H1 (cell line): ENCODE results near the gene PLPPR2. TPM values are rescaled to one million over a fixed set of nuclear protein-coding genes. Genes with fewer than 3 reads are reported as not detected.

Experiments used
- CTCF ChIA-PET: fragments of 300-600 bp; sonication (Branson Sonifier 250); formaldehyde crosslinking; loops from one replicate; lab custom pipeline; 2021; ENCODE audit not compliant: partially characterized antibody; lab: Charles Lee
- POLR2A ChIA-PET: fragments of 300-600 bp; sonication (Branson Sonifier 250); formaldehyde crosslinking; loops from one replicate; lab custom pipeline; 2021; ENCODE audit warnings: inconsistent platforms; ENCODE audit not compliant: partially characterized antibody; lab: Charles Lee
- DNase-seq, 2 experiments: peaks; one replicate each; pipeline versions ENCODE4 v3.0.0 to v3.0.0-alpha.2; 2010 to 2022; ENCODE audit warnings: low spot score in 2 of 2, low read depth in 1 of 2, mixed read lengths in 1 of 2
- FAIRE-seq: peaks from 2 replicates; lab custom pipeline; 2011; peaks lifted over from hg19 to GRCh38; lab: Jason Lieb, UNC
- H2AFZ ChIP-seq: 2 replicates; pipeline ENCODE4 v1.8.1; 2012; ENCODE audit warnings: low read length, inconsistent platforms
- H2AK5ac ChIP-seq: 2 replicates; pipeline ENCODE4 v1.6.1; 2013; ENCODE audit warnings: low read depth, low read length
- H2BK120ac ChIP-seq: replicated peaks from 2 replicates; pipeline ENCODE3; 2013; ENCODE audit warnings: low read depth, low read length, inconsistent platforms
- H2BK12ac ChIP-seq: 2 replicates; pipeline ENCODE4 v1.6.1; 2013; ENCODE audit warnings: low read depth, low read length
- H2BK15ac ChIP-seq: 2 replicates; pipeline ENCODE4 v1.6.1; 2013; ENCODE audit warnings: low read length
- H2BK20ac ChIP-seq: 2 replicates; pipeline ENCODE4 v1.6.1; 2013; ENCODE audit warnings: low read length
- H2BK5ac ChIP-seq: 2 replicates; pipeline ENCODE4 v1.6.1; 2013; ENCODE audit warnings: low read depth, low read length
- H3K14ac ChIP-seq: 2 replicates; pipeline ENCODE4 v1.6.1; 2013; ENCODE audit warnings: inconsistent platforms; ENCODE audit not compliant: insufficient read length
- H3K18ac ChIP-seq: 2 replicates; pipeline ENCODE4 v1.6.1; 2013; ENCODE audit warnings: low read length; ENCODE audit errors: extremely low read depth
- H3K23ac ChIP-seq: 2 replicates; pipeline ENCODE4 v1.6.1; 2013; ENCODE audit warnings: inconsistent platforms; ENCODE audit not compliant: insufficient read length
- H3K23me2 ChIP-seq: 2 replicates; pipeline ENCODE4 v1.6.1; 2013; ENCODE audit warnings: low read depth, low read length
- H3K27ac ChIP-seq: 2 replicates; pipeline ENCODE4 v1.6.1; 2011; ENCODE audit warnings: low read depth, low read length, inconsistent platforms
- H3K27me3 ChIP-seq, 4 experiments: replicated peaks in 1 of 4; 1 replicate in 1 of 4; 2 replicates in 3 of 4; pipeline versions ENCODE4 v1.6.1 to v1.8.1; 2011 to 2013; ENCODE audit warnings: low read length in 3 of 4, mild to moderate bottlenecking in 3 of 4, inconsistent platforms in 2 of 4, mixed read lengths in 2 of 4, moderate library complexity in 1 of 4; ENCODE audit not compliant: control insufficient read depth in 3 of 4, insufficient read depth in 3 of 4; ENCODE audit errors: extremely low read depth in 1 of 4
- H3K36me3 ChIP-seq, 4 experiments: 2 replicates each; pipeline versions ENCODE4 v1.6.1 to v1.8.1; 2011 to 2013; ENCODE audit warnings: mild to moderate bottlenecking in 4 of 4, low read length in 3 of 4, moderate library complexity in 2 of 4, control low read depth in 1 of 4, inconsistent platforms in 1 of 4; ENCODE audit not compliant: insufficient read depth in 4 of 4, control insufficient read depth in 2 of 4
- H3K4ac ChIP-seq: replicated peaks from 2 replicates; pipeline ENCODE3; 2013; ENCODE audit warnings: low read length, low read depth, mixed read lengths, inconsistent platforms; ENCODE audit not compliant: insufficient read length
- H3K4me1 ChIP-seq, 4 experiments: replicated peaks in 1 of 4; 1 replicate in 1 of 4; 2 replicates in 3 of 4; pipeline versions ENCODE4 v1.6.1 to v1.8.1; 2011 to 2013; ENCODE audit warnings: low read length in 3 of 4, inconsistent platforms in 2 of 4, mixed read lengths in 1 of 4; ENCODE audit not compliant: insufficient read depth in 4 of 4, control insufficient read depth in 3 of 4
- H3K4me2 ChIP-seq, 2 experiments: 2 replicates each; pipeline versions ENCODE4 v1.6.1 to v1.8.1; 2011 to 2013; ENCODE audit warnings: low read depth in 2 of 2, low read length in 2 of 2, control low read depth in 1 of 2, inconsistent platforms in 1 of 2, mild to moderate bottlenecking in 1 of 2; ENCODE audit not compliant: insufficient read depth in 1 of 2
- H3K4me3 ChIP-seq, 4 experiments: fragments of 200-600, 300-600 bp in 1 of 4; sonication (generic), shearing (Covaris generic), sonication (Bioruptor Twin) in 1 of 4; 2 replicates each; pipeline versions ENCODE4 v1.5.1 to v1.8.1; 2011 to 2016; ENCODE audit warnings: low read length in 4 of 4, low read depth in 3 of 4, control low read depth in 2 of 4, inconsistent platforms in 2 of 4, mild to moderate bottlenecking in 2 of 4, mixed read lengths in 1 of 4, moderate library complexity in 1 of 4; ENCODE audit not compliant: insufficient read depth in 2 of 4; ENCODE audit errors: extremely low read depth in 1 of 4
- H3K56ac ChIP-seq: replicated peaks from 2 replicates; pipeline ENCODE3; 2013; ENCODE audit warnings: low read depth, mild to moderate bottlenecking, mixed read lengths, low read length, inconsistent platforms; ENCODE audit not compliant: insufficient read length
- H3K79me1 ChIP-seq: 2 replicates; pipeline ENCODE4 v1.6.1; 2013; ENCODE audit warnings: low read depth, low read length, control low read depth
- H3K79me2 ChIP-seq, 2 experiments: 2 replicates each; pipeline versions ENCODE4 v1.6.1 to v1.8.1; 2012 to 2013; ENCODE audit warnings: low read length in 2 of 2, mild to moderate bottlenecking in 2 of 2, inconsistent platforms in 1 of 2; ENCODE audit not compliant: insufficient read depth in 2 of 2, control insufficient read depth in 1 of 2
- H3K9ac ChIP-seq, 4 experiments: replicated peaks in 1 of 4; 1 replicate in 1 of 4; 2 replicates in 3 of 4; pipeline versions ENCODE4 v1.6.1 to v1.8.1; 2011 to 2013; ENCODE audit warnings: low read depth in 3 of 4, low read length in 3 of 4, control low read depth in 2 of 4, mild to moderate bottlenecking in 2 of 4, moderate library complexity in 2 of 4, inconsistent platforms in 1 of 4; ENCODE audit errors: extremely low read depth in 1 of 4
- H3K9me3 ChIP-seq, 2 experiments: 2 replicates each; pipeline versions ENCODE4 v1.6.1 to v1.8.1; 2012 to 2013; ENCODE audit warnings: mild to moderate bottlenecking in 2 of 2, moderate library complexity in 2 of 2, control low read depth in 1 of 2, inconsistent platforms in 1 of 2, low read depth in 1 of 2, low read length in 1 of 2, mixed read lengths in 1 of 2; ENCODE audit not compliant: insufficient read depth in 2 of 2
- H4K20me1 ChIP-seq, 2 experiments: replicated peaks in 1 of 2; 2 replicates each; pipeline versions ENCODE3 to v1.8.1; 2011 to 2013; ENCODE audit warnings: inconsistent platforms in 2 of 2, low read length in 2 of 2, mild to moderate bottlenecking in 1 of 2; ENCODE audit not compliant: insufficient read depth in 2 of 2, control insufficient read depth in 1 of 2
- H4K5ac ChIP-seq: 2 replicates; pipeline ENCODE4 v1.6.1; 2013; ENCODE audit warnings: low read length, low read depth, mixed read lengths, inconsistent platforms; ENCODE audit not compliant: insufficient read length
- H4K8ac ChIP-seq: 2 replicates; pipeline ENCODE4 v1.8.0; 2013; ENCODE audit warnings: mild to moderate bottlenecking, moderate library complexity, low read length, inconsistent platforms; ENCODE audit not compliant: insufficient read depth; ENCODE audit errors: extremely low read depth
- H4K91ac ChIP-seq: replicated peaks from 2 replicates; pipeline ENCODE3; 2013; ENCODE audit warnings: low read length, mixed read lengths, inconsistent platforms; ENCODE audit not compliant: insufficient read length
- CBX8 ChIP-seq: fragments of 300-800, 300-1000 bp; sonication (generic); IDR thresholded peaks from 2 replicates; pipeline ENCODE4 v1.7.1; 2016; ENCODE audit warnings: low read depth, low read length, borderline replicate concordance
- CHD2 ChIP-seq: IDR thresholded peaks from 2 replicates; pipeline ENCODE4 v1.6.1; 2012; ENCODE audit warnings: low read length, improper control_type of control experiment
- EP300 ChIP-seq, 2 experiments: IDR thresholded peaks; 1 replicate in 1 of 2; 2 replicates in 1 of 2; pipeline ENCODE4 v1.6.1; 2011 to 2012; ENCODE audit warnings: low read depth in 2 of 2, low read length in 2 of 2, mild to moderate bottlenecking in 2 of 2, borderline replicate concordance in 1 of 2, inconsistent platforms in 1 of 2, moderate library complexity in 1 of 2
- SIRT6 ChIP-seq: IDR thresholded peaks from one replicate; pipeline ENCODE4 v1.7.1; 2012; ENCODE audit warnings: low read length, inconsistent platforms
- SP2 ChIP-seq: IDR thresholded peaks from 2 replicates; pipeline ENCODE4 v1.6.1; 2012; ENCODE audit warnings: mild to moderate bottlenecking, low read length, inconsistent platforms
- USF2 ChIP-seq: IDR thresholded peaks from 2 replicates; pipeline ENCODE4 v1.6.1; 2011; ENCODE audit warnings: low read length, improper control_type of control experiment
- WGBS, 2 experiments: shearing (Covaris generic) in 1 of 2; methylation state at CpG; one replicate each; pipeline versions ENCODE4 v1.1.6 to v1.1.7; 2013 to 2015; ENCODE audit warnings: low lambda C conversion rate in 2 of 2, mixed read lengths in 2 of 2, inconsistent platforms in 1 of 2, low coverage in 1 of 2, missing lambda C conversion rate in 1 of 2; ENCODE audit not compliant: insufficient replicate concordance in 2 of 2, insufficient coverage in 1 of 2, insufficient read length in 1 of 2; ENCODE audit errors: extremely low coverage in 1 of 2, missing lambda C conversion rate in 1 of 2; 5-methylcytosine and 5-hydroxymethylcytosine counted together
- polyA plus RNA-seq, 7 experiments: library from polyadenylated mRNA; depleted of rRNA in 3 of 7; stranded (reverse) in 5 of 7; unstranded in 2 of 7; fragments of >200 nt in 5 of 7; fragments of 200-250 nt in 2 of 7; gene quantifications; 1 replicate in 5 of 7; 2 replicates in 1 of 7; 4 replicates in 1 of 7; pipeline versions ENCODE4 v1.2.1 to v1.2.3, GENCODE V29; 2011 to 2013; ENCODE audit warnings: missing spikeins in 2 of 7, mixed read lengths in 2 of 7
- total RNA-seq: library from RNA; stranded (reverse); fragmentation: NEBNext Ultra II Directional; extraction: Animal tissue kit (Norgen Biotek cat#: 25700); gene quantifications from 2 replicates; pipeline ENCODE4 v1.2.1, GENCODE V29; 2021
- TF ChIP-seq, protein P1 (sequence below): IDR thresholded peaks from 2 replicates; pipeline ENCODE4 v1.6.1; 2012; ENCODE audit warnings: inconsistent platforms

Gene PLPPR2
- total and polyA plus RNA-seq, 2 of the 8 experiments (the other 6 are each of a cell fraction or from before 2014, with no cell fraction given), result 7.2 to 11.7 TPM

DNA sequence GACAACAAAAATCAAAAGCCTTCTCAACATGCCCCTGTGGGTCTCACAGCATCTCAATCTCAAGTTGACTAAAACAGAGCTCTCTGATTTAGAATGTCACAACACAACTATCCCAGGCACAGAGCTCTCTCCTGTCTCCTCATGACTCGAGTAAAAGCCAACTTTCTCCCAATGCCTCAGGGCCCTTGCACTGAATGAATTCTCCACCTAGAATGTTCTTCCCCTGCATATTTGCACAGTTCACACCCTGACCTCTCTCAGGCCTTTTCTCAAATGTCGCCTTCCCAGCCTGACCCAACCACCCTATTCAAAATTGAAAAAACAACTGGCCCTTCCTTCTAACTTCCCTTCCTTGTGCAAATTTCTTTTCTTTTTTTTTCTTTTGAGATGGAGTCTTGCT is 15.5 kb downstream of the PLPPR2 start:
- Histone ChIP-seq H3K79me2 (no peaks in the 10 kb centered on the region), H2AFZ (no peak overlapping the region), H4K5ac (no peak overlapping the region), H3K4me1 (peaks cover 0 to 8% (median 7%) of the 10 kb centered on the region in 4 experiments; a peak in 6 of 7 replicates), H2AK5ac (no peak overlapping the region), H4K20me1 (peaks cover 0 to 3% of the 10 kb centered on the region in 2 experiments), H3K4me3 (no peak overlapping the region), H3K4me2 (no peak overlapping the region), H3K9ac (no peak overlapping the region), H3K4ac (no peak overlapping the region), H3K36me3 (peaks cover 0 to 3% (median 0%) of the 10 kb centered on the region in 4 experiments; a peak in 1 of 8 replicates), H4K8ac (no peak overlapping the region), H4K91ac (no peak overlapping the region), H2BK120ac (no peak overlapping the region), H3K56ac (no peak overlapping the region), H3K14ac (no peak overlapping the region), H2BK20ac (no peak overlapping the region), H3K23me2 (peaks cover 6% of the 10 kb centered on the region), H2BK5ac (no peak overlapping the region), H3K27ac (no peak overlapping the region), H3K27me3 (no peaks in the 10 kb centered on the region), H3K79me1 (no peaks in the 10 kb centered on the region), H2BK12ac (no peak overlapping the region), H3K18ac (no peak overlapping the region), H3K23ac (no peak overlapping the region), H2BK15ac (no peak overlapping the region), H3K9me3 (no peaks in the 10 kb centered on the region)
- DNase-seq, result no peak
- FAIRE-seq, result no peak
- CTCF ChIA-PET, result interaction anchor here (0.6 to 7.0 kb wide), 3 partner anchors 10 to 51 kb away, joined by 3 to 49 read pairs (median 12); partner anchors contain the start of gene EPOR
- 91% methylated on average over 2 of the region's 2 CpGs; no CpG with 5 or more reads in 1 of the 2 experiments for WGBS, 2 experiments
- TF ChIP-seq CBX8 (no peak), SP2 (no peak), USF2 (no peak), SIRT6 (no peak), CHD2 (no peak), EP300 (IDR thresholded peaks at IDR 0.05; ENCODE audit: borderline replicate concordance in 1 of 2, low read depth in 2 of 2, low read length in 2 of 2) (no peak)
- TF ChIP-seq, protein P1, sequence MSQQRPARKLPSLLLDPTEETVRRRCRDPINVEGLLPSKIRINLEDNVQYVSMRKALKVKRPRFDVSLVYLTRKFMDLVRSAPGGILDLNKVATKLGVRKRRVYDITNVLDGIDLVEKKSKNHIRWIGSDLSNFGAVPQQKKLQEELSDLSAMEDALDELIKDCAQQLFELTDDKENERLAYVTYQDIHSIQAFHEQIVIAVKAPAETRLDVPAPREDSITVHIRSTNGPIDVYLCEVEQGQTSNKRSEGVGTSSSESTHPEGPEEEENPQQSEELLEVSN, result no peak
- POLR2A ChIA-PET, result interaction anchor here (0.8 to 1.0 kb wide), 5 partner anchors 10 to 228 kb away, joined by 3 to 4 read pairs (median 3); no protein-coding TSS in a partner anchor
